Measurements from ENCODE around the gene PLPPR1.

PLPPR1 gene

DNA sequence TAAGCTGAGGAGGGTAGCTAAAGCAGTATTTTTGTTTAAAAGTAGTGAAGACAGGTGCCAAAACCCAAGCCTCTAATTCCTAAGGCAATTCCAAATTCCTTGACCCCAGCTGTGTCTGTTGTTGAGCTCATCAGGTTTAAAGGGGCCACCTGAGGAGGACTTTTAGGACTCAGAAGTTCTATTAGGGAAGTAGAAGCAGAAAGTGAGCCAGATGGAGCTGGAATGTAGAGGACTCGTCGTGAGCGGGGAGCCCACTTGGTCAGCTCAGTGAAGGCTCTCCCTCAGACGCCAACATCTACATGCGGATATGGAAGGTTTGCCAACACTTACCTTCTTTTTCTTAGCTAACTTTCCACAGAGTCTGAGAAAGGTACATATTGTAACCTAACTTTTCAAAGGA, 102.8 kb downstream of the PLPPR1 start:
- H3K4me3 ChIP-seq (ENCODE audit: low read depth, low read length): no peak overlapping the region
- TF ChIP-seq, protein P1, sequence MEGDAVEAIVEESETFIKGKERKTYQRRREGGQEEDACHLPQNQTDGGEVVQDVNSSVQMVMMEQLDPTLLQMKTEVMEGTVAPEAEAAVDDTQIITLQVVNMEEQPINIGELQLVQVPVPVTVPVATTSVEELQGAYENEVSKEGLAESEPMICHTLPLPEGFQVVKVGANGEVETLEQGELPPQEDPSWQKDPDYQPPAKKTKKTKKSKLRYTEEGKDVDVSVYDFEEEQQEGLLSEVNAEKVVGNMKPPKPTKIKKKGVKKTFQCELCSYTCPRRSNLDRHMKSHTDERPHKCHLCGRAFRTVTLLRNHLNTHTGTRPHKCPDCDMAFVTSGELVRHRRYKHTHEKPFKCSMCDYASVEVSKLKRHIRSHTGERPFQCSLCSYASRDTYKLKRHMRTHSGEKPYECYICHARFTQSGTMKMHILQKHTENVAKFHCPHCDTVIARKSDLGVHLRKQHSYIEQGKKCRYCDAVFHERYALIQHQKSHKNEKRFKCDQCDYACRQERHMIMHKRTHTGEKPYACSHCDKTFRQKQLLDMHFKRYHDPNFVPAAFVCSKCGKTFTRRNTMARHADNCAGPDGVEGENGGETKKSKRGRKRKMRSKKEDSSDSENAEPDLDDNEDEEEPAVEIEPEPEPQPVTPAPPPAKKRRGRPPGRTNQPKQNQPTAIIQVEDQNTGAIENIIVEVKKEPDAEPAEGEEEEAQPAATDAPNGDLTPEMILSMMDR (conservative IDR thresholded peaks at IDR 0.05; ENCODE audit: low read depth, low read length): no peak
- no peak for DNase-seq (ENCODE audit: low read depth)

DNA sequence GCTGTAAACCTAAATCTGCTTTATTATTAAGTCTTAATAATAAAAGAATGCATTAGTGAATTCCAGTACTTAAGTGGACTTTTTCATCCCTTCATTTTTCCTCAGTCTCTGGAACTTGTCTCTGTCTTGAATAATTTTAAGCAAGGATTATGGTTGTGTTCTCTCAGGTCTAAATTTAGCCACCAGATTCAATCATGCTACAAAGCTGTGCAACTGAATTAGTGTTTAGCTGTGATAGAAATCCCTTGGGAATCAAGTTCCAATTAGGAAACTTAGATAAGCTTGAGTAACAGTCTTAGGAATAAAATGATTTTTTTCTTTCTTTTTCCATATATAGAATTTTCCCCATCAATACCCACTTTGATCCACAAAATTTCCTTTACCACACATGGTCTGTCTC, 104.3 kb downstream of the PLPPR1 start:
- no peak for DNase-seq (ENCODE audit: low read depth)
- H3K4me3 ChIP-seq (ENCODE audit: low read depth, low read length): no peak overlapping the region
- TF ChIP-seq, protein P1 (conservative IDR thresholded peaks at IDR 0.05; ENCODE audit: low read depth, low read length): no peak

DNA sequence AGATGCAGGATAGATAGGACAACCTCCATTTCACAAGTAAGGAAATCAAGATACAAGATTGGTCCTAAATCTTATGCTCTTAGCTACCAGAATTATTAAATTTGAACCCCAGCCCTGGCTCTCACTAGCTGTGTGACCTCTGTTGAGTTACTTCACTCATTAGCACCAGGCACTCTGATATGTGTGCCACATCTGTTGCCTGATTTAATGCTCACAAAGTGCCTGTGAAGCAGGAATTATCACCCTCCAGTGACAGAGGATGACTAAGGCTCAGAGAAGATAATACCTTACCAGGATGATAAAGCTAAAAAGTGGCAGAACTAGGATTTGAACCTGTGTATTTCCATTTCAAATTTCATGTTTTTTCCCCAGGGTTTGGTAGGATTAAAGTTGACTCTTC, 110.0 kb downstream of the PLPPR1 start:
- no peak for DNase-seq (ENCODE audit: low read depth)
- no peak overlapping the region for H3K4me3 ChIP-seq (ENCODE audit: low read depth, low read length)
- TF ChIP-seq, protein P1 (conservative IDR thresholded peaks at IDR 0.05; ENCODE audit: low read depth, low read length): no peak

DNA sequence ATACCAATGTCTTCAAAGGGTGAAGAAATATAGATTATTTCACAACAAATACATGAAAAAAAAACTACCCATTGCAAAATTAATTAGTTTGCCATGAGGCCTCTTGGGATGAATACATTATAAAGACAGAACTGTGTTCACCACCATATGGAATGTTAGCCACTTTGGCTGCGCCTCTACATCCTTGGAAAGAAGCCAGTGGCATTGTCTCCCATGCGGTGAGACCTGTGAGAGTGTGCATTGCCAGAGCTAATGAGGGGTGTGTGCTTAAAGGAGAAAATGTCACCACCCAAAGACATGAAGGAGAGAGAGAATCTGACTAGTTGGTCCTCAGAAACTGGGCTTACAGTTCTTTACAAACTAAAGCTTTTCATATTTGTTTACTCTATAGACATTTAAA, 110.6 kb downstream of the PLPPR1 start:
- no peak for DNase-seq (ENCODE audit: low read depth)
- TF ChIP-seq, protein P1 (conservative IDR thresholded peaks at IDR 0.05; ENCODE audit: low read depth, low read length): no peak
- H3K4me3 ChIP-seq (ENCODE audit: low read depth, low read length): no peak overlapping the region

DNA sequence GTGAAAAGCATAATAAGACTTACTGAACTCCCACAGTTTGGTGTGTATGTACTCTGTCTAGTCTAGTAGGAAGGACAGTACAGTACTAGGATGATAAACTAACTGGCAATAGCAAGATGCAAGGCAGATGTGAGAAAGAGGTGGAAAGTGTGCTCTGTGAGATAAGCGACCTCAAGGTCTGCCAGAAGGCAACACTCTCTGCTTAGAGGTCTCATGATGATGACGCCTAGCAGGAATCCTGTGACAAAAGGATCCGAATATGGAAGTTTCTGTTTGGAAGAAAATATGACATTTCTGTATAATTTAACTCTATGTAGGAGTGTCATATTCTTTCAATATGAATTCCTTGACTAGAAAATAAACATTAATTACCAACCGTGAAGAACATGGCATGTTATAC, 112.2 kb downstream of the PLPPR1 start:
- TF ChIP-seq, protein P1 (conservative IDR thresholded peaks at IDR 0.05; ENCODE audit: low read depth, low read length): no peak
- H3K4me3 ChIP-seq (ENCODE audit: low read depth, low read length): no peak overlapping the region
- DNase-seq (ENCODE audit: low read depth): no peak

DNA sequence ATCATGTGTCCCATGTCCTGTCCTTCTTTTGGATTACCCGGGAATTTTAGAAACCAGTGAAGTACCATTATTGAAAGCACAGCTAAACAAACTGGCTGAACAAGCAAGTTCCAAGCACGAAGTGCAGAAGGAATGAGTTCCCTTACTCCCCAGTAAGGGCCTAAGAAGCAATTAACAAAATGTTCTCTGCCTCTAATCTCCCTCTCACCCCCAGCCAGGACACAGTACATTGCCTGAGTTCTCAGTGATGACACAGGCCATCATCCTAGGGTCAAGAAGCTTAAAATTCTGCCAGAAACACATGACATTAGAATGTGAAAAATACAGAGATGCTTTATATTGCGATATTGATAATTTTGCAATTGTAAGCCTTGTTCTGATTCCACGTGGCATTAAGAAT, 118.0 kb downstream of the PLPPR1 start:
- TF ChIP-seq, protein P1 (conservative IDR thresholded peaks at IDR 0.05; ENCODE audit: low read depth, low read length): no peak
- no peak overlapping the region for H3K4me3 ChIP-seq (ENCODE audit: low read depth, low read length)
- no peak for DNase-seq (ENCODE audit: low read depth)

DNA sequence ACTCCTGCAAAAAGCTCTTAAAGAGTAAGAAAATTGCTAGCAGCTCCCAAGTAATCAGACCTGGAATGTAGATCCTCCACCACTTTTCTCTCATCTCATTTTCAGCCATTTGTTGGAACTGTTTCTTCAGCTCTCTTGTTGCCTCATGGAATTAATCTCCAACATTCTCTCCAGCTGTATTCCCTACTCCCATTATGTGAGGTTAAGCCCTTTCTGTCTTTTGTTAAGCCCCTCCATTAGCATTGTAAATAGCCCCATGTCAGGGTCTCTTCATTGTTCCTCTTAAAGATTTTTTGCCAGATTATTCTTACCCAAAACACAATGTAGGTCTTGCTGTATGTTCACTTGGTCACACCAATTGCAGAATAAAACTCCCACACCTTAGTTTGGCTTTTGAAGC, 119.8 kb downstream of the PLPPR1 start:
- TF ChIP-seq, protein P1 (conservative IDR thresholded peaks at IDR 0.05; ENCODE audit: low read depth, low read length): no peak

More for the DNA sequence above, 119.8 kb downstream of the PLPPR1 start:
- DNase-seq (ENCODE audit: low read depth): no peak
- H3K4me3 ChIP-seq (ENCODE audit: low read depth, low read length): no peak overlapping the region
